ENCODE data around the gene GTPBP6. TPM values are rescaled to one million over a fixed set of nuclear protein-coding genes. Genes with fewer than 3 reads are reported as not detected.

Gene GTPBP6
- total RNA-seq, 1 donor from 2014 or later, result 49.5 TPM

GRCh38 chrX:323721-324628 lies 5.4 kb upstream of the GTPBP6 start:
- no peak overlapping the region for H3K4me3 ChIP-seq (ENCODE audit: low read depth, low read length)
- TF ChIP-seq CTCF (IDR thresholded peaks at IDR 0.05; ENCODE audit: insufficient read depth, low read length, poor library complexity, severe bottlenecking), result peak; percentile 22
- H3K27me3 ChIP-seq (ENCODE audit: control insufficient read depth, insufficient read depth, low read length), result no peaks in the 10 kb centered on the region
- no peaks in the 10 kb centered on the region for H3K36me3 ChIP-seq (ENCODE audit: control insufficient read depth, insufficient read depth, low read length)
- DNase-seq (ENCODE audit: low read depth), result peak; percentile 21

- Histone ChIP-seq H3K4me3 (ENCODE audit: low read depth, low read length) (peak overlapping the region; percentile 95), H3K36me3 (ENCODE audit: control insufficient read depth, insufficient read depth, low read length) (no peaks in the 10 kb centered on the region), H3K27me3 (ENCODE audit: control insufficient read depth, insufficient read depth, low read length) (no peaks in the 10 kb centered on the region)
- TF ChIP-seq CTCF (IDR thresholded peaks at IDR 0.05; ENCODE audit: insufficient read depth, low read length, poor library complexity, severe bottlenecking), result no peak
- no peak for DNase-seq (ENCODE audit: low read depth)
These were observed 1.7 kb upstream of the GTPBP6 start for GRCh38 chrX:320126-320783.

- Histone ChIP-seq H3K27me3 (ENCODE audit: control insufficient read depth, insufficient read depth, low read length) (no peaks in the 10 kb centered on the region), H3K4me3 (ENCODE audit: low read depth, low read length) (peak overlapping the region; percentile 95), H3K36me3 (ENCODE audit: control insufficient read depth, insufficient read depth, low read length) (no peaks in the 10 kb centered on the region)
- TF ChIP-seq CTCF (IDR thresholded peaks at IDR 0.05; ENCODE audit: insufficient read depth, low read length, poor library complexity, severe bottlenecking), result no peak
- no peak for DNase-seq (ENCODE audit: low read depth)
These were observed 1.1 kb upstream of the GTPBP6 start for GRCh38 chrX:319579-320125.

- no peaks in the 10 kb centered on the region for H3K36me3 ChIP-seq (ENCODE audit: control insufficient read depth, insufficient read depth, low read length)
- peak overlapping the region; percentile 93 for H3K4me3 ChIP-seq (ENCODE audit: low read depth, low read length)
- DNase-seq (ENCODE audit: low read depth), result peak; percentile 96
- no peak for TF ChIP-seq CTCF (IDR thresholded peaks at IDR 0.05; ENCODE audit: insufficient read depth, low read length, poor library complexity, severe bottlenecking)
- no peaks in the 10 kb centered on the region for H3K27me3 ChIP-seq (ENCODE audit: control insufficient read depth, insufficient read depth, low read length)
These were observed 393 bp downstream of the GTPBP6 start for GRCh38 chrX:318068-318738.

GRCh38 chrX:317424-318067 lies 1.1 kb downstream of the GTPBP6 start:
- Histone ChIP-seq H3K4me3 (ENCODE audit: low read depth, low read length) (peak overlapping the region; percentile 38), H3K27me3 (ENCODE audit: control insufficient read depth, insufficient read depth, low read length) (no peaks in the 10 kb centered on the region), H3K36me3 (ENCODE audit: control insufficient read depth, insufficient read depth, low read length) (no peaks in the 10 kb centered on the region)
- TF ChIP-seq CTCF (IDR thresholded peaks at IDR 0.05; ENCODE audit: insufficient read depth, low read length, poor library complexity, severe bottlenecking), result no peak
- DNase-seq (ENCODE audit: low read depth), result no peak
